GM12875 (cell line): ENCODE results near the gene ABCA8.
"Not testable (repeated sequence)": the region's sequence is repeated elsewhere in the genome, so short reads cannot be mapped to it uniquely, and the experiment has no call there.

Experiments
- H3K4me3 ChIP-seq: one replicate; pipeline ENCODE4 v1.5.1; 2011; ENCODE audit warnings: low read depth, low read length, control low read depth
- TF ChIP-seq, protein P1 (sequence below): IDR thresholded peaks from 2 replicates; pipeline ENCODE4 v1.5.1; 2011; ENCODE audit warnings: low read depth, mild to moderate bottlenecking, control low read depth, inconsistent platforms, low read length, moderate library complexity, borderline replicate concordance; ENCODE audit not compliant: insufficient read depth

Gene ABCA8

DNA sequence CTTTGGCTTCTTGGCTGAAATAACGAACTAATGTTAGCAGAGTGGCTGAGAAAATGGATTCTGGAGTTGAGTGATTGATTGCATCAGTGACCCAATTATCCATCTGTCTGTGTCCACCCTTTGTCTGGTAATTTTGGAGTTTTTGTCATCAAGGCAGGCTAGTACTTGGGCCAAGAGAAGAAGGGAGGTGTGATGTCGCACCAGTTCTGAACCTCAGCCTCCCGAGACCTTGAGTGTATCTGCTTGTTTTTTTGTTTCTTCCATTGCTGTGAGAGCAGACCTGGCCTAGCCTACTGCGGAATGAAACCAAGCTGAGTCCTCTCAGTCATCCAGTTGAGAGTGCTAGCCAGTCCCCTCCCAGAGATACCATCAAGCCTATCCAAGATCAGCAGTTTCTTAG lies 4.5 kb downstream of the ABCA8 start:
- TF ChIP-seq, protein P1, sequence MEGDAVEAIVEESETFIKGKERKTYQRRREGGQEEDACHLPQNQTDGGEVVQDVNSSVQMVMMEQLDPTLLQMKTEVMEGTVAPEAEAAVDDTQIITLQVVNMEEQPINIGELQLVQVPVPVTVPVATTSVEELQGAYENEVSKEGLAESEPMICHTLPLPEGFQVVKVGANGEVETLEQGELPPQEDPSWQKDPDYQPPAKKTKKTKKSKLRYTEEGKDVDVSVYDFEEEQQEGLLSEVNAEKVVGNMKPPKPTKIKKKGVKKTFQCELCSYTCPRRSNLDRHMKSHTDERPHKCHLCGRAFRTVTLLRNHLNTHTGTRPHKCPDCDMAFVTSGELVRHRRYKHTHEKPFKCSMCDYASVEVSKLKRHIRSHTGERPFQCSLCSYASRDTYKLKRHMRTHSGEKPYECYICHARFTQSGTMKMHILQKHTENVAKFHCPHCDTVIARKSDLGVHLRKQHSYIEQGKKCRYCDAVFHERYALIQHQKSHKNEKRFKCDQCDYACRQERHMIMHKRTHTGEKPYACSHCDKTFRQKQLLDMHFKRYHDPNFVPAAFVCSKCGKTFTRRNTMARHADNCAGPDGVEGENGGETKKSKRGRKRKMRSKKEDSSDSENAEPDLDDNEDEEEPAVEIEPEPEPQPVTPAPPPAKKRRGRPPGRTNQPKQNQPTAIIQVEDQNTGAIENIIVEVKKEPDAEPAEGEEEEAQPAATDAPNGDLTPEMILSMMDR = no peak
- H3K4me3 ChIP-seq = no peak overlapping the region

DNA sequence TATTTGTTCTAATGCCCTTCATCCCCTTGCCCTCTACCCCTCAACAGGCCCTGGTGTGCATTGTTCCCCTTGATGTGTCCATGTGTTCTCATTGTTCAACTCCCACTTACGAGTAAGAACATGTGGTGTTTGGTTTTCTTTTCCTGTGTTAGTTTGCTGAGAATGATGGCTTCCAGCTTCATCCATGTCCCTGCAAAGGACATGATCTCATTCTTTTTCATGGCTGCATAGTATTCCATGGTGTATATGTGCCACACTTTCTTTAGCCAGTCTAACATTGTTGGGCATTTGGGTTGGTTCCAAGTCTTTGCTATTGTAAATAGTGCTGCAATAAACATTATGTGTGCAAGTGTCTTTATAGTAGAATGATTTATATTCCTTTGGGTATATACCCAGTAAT lies 7.3 kb downstream of the ABCA8 start:
- H3K4me3 ChIP-seq = not testable (repeated sequence)

DNA sequence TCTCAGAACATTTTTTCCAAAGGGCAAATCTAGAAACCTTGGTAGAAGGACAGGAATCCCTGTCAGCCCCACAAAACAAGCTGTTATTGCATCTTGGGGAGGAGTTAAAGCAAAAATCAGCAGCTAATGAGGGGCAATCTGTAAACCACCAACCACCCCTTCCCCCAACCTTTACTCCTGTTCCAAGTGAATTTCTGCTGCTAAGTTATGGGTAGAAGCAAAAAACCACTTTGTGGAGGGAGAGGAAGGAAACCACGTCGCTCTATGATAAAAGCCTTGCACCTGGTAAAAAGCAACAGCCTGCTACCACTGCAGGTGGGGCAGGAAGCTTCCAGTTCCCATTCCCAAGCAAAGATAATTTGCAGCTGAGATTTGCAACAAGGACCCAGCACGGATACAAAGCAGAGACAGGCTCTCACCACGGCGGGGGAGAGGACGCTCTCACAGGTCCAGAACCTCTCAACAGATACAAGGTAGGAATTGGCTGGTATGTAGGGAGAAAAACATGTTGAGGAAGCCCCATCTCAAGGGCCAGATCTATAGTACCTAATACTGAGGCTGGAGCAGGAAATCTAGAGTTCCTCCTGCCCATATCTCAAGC lies 10.7 kb downstream of the ABCA8 start:
- TF ChIP-seq, protein P1 = no peak
- no peak overlapping the region for H3K4me3 ChIP-seq

DNA sequence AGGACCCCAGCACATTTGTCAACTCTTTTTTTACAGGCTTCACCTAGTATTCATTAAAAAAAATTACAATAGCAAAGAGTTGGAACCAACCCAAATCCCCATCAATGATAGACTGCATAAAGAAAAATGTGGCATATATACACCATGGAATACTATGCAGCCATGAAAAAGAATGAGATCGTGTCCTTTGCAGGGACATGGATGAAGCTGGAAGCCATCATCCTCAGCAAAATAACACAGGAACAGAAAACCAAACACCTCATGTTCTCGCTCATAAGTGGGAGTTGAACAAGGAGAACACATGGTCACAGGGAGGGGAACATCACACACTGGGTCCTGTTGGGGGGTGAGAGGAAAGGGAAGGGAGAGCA lies 11.4 kb downstream of the ABCA8 start:
- H3K4me3 ChIP-seq = not testable (repeated sequence)

DNA sequence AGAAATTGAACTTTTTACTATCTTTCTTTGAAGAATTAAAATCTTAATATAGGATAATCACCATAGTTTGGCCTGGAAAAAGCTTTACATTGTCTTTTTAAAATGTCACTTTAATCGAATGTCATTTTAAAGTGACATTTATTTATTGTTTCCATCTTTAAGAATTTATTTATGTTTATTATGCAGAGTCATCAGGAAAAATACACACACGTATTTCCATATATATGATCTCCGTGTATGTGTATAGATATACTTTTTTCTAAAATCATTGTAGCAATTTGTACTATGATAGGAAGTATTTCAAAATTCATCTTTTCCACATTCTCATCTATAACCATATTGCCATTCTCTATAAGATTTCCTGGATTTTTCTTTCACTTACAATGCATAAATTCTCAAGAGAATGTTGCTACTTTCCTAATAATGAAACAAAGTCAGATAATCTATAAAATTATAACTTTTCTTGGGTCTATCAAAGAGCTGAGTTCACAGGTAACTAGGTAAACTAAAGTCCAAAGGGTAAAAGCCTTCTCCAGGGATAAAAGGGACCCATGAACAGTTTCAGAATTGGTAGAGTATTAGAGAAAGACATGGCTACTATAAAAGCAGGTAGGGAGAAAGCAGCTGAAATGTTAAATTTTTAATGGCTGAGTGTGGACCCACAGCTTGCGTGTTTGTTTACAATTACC lies 11.9 kb downstream of the ABCA8 start:
- TF ChIP-seq, protein P1 = no peak
- no peak overlapping the region for H3K4me3 ChIP-seq

DNA sequence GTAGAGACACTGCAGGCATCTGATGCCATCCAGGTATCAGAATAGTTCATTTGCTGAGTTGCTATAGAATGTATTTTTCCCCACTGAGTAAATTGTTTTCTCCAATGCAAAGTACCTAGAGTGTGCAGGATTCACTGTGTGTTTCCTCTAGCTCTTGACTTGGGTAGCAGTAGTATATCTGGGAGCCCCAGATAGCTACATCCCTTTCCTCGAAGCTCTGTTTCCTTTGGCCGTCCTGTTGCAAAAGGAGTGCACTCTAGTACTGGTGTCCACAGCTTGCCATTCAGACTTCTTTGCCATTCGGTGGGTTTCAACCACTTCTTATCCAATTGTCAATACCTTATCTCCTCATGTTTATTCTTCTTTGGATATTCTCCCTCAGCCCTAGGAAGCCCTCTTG lies 12.8 kb downstream of the ABCA8 start:
- TF ChIP-seq, protein P1 = no peak
- H3K4me3 ChIP-seq = no peak overlapping the region

DNA sequence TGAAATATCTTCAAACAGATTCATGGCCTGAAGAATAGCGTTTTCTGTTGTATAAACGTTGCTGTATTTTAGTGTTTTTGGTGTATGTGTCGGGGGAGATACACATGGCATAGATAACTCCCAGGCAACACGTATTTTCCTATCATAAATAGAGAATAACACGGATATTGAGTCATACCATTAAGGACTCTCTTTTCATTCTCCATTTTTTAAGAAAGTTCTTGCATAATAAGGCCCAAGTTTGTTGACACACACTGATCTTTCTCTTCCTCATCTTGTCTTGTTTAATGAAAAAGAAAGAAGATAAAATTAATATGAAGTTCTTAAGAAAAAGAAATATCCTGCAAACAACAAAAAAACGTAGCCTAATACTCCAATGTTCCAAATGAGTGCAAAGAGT lies 13.4 kb downstream of the ABCA8 start:
- H3K4me3 ChIP-seq = no peak overlapping the region
- TF ChIP-seq, protein P1 = no peak

DNA sequence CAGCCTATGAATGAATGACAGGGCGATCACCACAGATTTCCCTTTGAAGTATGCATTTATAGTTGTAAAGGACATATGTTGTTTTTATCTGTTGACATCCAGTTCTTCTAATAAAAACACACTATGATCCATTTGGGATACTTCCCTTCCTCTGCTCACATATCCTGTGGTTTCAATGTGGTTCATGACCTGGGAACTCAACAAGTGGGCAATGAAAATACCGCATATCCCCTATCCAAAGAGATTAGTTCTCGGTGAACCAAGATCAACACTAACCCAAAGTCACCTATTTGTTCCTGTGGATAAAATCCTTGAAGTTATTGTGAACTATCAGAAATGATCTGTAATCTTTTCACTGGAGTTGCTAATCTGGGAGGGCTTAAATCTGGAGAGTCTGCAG lies 16.0 kb downstream of the ABCA8 start:
- TF ChIP-seq, protein P1 = no peak
- H3K4me3 ChIP-seq = no peak overlapping the region
